ENCODE results near the gene AKR1C2. TPM values are rescaled to one million over a fixed set of nuclear protein-coding genes. Genes with fewer than 3 reads are reported as not detected.

The AKR1C2 gene
- total and polyA plus RNA-seq, 2 donors from 2014 or later = 11.8 to 16.3 TPM

- H3K9ac ChIP-seq (ENCODE audit: low read length in 3 of 3) = no peak overlapping the region
- intact Hi-C loops (cut with DNase I) = no loop called here
- TF ChIP-seq, protein P1, sequence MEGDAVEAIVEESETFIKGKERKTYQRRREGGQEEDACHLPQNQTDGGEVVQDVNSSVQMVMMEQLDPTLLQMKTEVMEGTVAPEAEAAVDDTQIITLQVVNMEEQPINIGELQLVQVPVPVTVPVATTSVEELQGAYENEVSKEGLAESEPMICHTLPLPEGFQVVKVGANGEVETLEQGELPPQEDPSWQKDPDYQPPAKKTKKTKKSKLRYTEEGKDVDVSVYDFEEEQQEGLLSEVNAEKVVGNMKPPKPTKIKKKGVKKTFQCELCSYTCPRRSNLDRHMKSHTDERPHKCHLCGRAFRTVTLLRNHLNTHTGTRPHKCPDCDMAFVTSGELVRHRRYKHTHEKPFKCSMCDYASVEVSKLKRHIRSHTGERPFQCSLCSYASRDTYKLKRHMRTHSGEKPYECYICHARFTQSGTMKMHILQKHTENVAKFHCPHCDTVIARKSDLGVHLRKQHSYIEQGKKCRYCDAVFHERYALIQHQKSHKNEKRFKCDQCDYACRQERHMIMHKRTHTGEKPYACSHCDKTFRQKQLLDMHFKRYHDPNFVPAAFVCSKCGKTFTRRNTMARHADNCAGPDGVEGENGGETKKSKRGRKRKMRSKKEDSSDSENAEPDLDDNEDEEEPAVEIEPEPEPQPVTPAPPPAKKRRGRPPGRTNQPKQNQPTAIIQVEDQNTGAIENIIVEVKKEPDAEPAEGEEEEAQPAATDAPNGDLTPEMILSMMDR (IDR thresholded peaks at IDR 0.05; ENCODE audit: borderline replicate concordance, extremely low read depth, insufficient read depth) = no peak
Measured at GRCh38 chr10:4947635-4948596, 55.7 kb downstream of the AKR1C2 start.

DNA sequence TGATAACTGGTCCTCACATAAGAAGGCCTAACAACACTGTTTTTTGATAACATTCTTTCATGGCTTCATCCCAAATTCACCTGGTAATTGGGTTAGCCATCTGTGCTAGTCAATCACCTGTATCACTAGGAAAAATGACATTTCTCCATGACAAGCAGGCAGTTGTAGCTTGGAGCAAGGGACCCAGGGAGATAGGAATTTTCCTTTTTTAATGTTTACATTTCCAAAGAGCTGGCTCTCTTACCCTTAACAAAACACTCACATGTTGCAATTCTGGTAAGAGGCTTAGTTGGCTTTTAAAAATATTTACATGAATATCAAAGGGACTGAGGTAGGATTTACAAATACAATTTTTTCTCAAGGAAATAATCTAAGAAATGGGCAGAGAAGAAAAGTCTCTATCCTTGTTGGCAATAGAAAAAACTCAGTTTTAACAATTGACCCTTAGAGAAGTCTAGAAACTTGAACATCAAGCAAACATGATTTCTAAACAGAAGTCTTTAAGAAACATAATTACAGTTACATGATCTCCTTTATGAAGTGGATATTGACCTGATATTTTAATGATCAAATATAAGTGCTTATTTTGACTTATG lies 56.5 kb downstream of the AKR1C2 start:
- no peak for DNase-seq
- no peak overlapping the region for H3K9ac ChIP-seq (ENCODE audit: low read length in 3 of 3)
- H3K36me3 ChIP-seq (ENCODE audit: control insufficient read depth in 2 of 3, insufficient read depth in 3 of 3, low read length in 3 of 3) = no peaks in the 10 kb centered on the region
- H3K4me1 ChIP-seq (ENCODE audit: control insufficient read depth in 2 of 3, insufficient read depth in 2 of 3, low read depth in 1 of 3, low read length in 3 of 3) = peaks cover 0 to 11% (median 11%) of the 10 kb centered on the region in 3 donors
- TF ChIP-seq, protein P1 (IDR thresholded peaks at IDR 0.05; ENCODE audit: borderline replicate concordance, extremely low read depth, insufficient read depth) = no peak
- no peak overlapping the region for H3K4me3 ChIP-seq (ENCODE audit: low read length in 3 of 3)
- H3K9me3 ChIP-seq (ENCODE audit: control insufficient read depth in 2 of 3, insufficient read depth in 1 of 3, low read length in 3 of 3) = no peaks in the 10 kb centered on the region
- peak overlapping the region; percentile 45 to 82 for H3K27ac ChIP-seq (ENCODE audit: low read depth in 2 of 2, low read length in 2 of 2)
- no peaks in the 10 kb centered on the region for H3K27me3 ChIP-seq (ENCODE audit: control insufficient read depth, insufficient read depth, low read length)
- FAIRE-seq = no peak
- intact Hi-C loops (cut with DNase I) = no loop called here

More at GRCh38 chr10:4947635-4948596, 55.7 kb downstream of the AKR1C2 start:
- Histone ChIP-seq H3K4me3 (ENCODE audit: low read length in 3 of 3) (no peak overlapping the region), H3K27me3 (ENCODE audit: control insufficient read depth, insufficient read depth, low read length) (no peaks in the 10 kb centered on the region), H3K27ac (ENCODE audit: low read depth in 2 of 2, low read length in 2 of 2) (peak overlapping the region; percentile 45 to 82), H3K36me3 (ENCODE audit: control insufficient read depth in 2 of 3, insufficient read depth in 3 of 3, low read length in 3 of 3) (no peaks in the 10 kb centered on the region), H3K4me1 (ENCODE audit: control insufficient read depth in 2 of 3, insufficient read depth in 2 of 3, low read depth in 1 of 3, low read length in 3 of 3) (peaks cover 0 to 11% (median 11%) of the 10 kb centered on the region in 3 donors), H3K9me3 (ENCODE audit: control insufficient read depth in 2 of 3, insufficient read depth in 1 of 3, low read length in 3 of 3) (no peaks in the 10 kb centered on the region)
- DNase-seq = peak in 2 of 5 donors; percentile 10 to 39
- peak; percentile 65 for FAIRE-seq

DNA sequence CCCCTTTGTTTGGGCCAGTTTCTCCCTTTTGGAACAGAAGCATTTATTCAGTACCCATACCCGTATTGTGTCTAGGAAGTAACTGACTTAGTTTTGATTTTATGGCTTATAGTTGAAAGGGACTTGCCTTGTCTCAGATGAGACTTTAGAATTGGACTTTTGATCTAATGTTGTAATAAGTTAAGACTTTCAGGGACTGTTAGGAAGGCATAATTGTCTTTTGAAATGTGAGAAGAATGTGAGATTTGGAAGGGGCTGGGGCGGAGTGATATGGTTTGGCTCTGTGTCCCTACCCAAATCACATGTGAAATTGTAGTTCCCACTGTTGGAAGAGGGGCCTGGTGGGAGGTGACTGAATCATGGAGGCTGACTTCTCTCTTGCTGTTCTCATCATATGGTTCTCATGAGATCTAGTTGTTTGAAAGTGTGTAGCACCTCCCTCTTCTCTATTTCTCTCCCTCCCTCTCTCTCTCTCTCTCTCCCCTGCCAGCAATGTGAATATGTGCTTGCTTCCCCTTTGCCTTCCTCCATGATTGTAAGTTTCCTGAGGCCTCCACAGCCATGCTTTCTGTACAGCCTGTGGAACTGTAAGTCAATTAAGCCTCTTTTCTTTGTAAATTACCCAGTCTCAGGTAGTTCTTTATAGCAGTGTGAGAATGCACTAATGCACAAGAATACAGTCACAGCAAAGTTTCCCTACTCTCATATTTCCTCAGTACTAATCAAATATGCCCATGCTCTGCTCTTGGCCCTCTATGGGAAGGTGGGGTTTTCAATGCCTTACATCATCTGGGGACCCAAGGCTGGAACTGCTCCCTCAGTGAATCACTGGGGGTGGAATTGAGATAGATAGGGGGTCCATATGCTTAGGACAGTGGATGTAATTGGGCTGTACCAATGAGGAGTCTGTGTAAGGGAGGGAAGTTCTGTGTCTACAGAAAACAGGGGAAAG lies 57.6 kb downstream of the AKR1C2 start:
- no peak for FAIRE-seq
- intact Hi-C loops (cut with DNase I) = no loop called here
- peak overlapping the region in 1 of 2 donors; percentile 20 for H3K27ac ChIP-seq (ENCODE audit: low read depth in 2 of 2, low read length in 2 of 2)

More for the DNA sequence above, 57.6 kb downstream of the AKR1C2 start:
- H3K27me3 ChIP-seq (ENCODE audit: control insufficient read depth, insufficient read depth, low read length) = no peaks in the 10 kb centered on the region
- TF ChIP-seq, protein P1 (IDR thresholded peaks at IDR 0.05; ENCODE audit: borderline replicate concordance, extremely low read depth, insufficient read depth) = no peak
- H3K9ac ChIP-seq (ENCODE audit: low read length in 3 of 3) = no peak overlapping the region
- DNase-seq = no peak
- no peaks in the 10 kb centered on the region for H3K36me3 ChIP-seq (ENCODE audit: control insufficient read depth in 2 of 3, insufficient read depth in 3 of 3, low read length in 3 of 3)
- no peaks in the 10 kb centered on the region for H3K9me3 ChIP-seq (ENCODE audit: control insufficient read depth in 2 of 3, insufficient read depth in 1 of 3, low read length in 3 of 3)
- H3K4me1 ChIP-seq (ENCODE audit: control insufficient read depth in 2 of 3, insufficient read depth in 2 of 3, low read depth in 1 of 3, low read length in 3 of 3) = peaks cover 0 to 16% (median 11%) of the 10 kb centered on the region in 3 donors
- H3K4me3 ChIP-seq (ENCODE audit: low read length in 3 of 3) = no peak overlapping the region

All from kidney (tissue), 14 donors.